SU-DHL-6 (cell line): ENCODE data around the gene TCEA3.

ENCODE experiments used
- CTCF ChIP-seq: fragments of 200-600 bp; sonication (generic); IDR thresholded peaks from one replicate; pipeline ENCODE4 v1.5.1; 2017; ENCODE audit warnings: antibody characterized with exemption, mild to moderate bottlenecking, low read length, moderate library complexity; ENCODE audit not compliant: insufficient read depth, poor library complexity, severe bottlenecking
- EZH2phosphoT487 ChIP-seq: fragments of 200-600 bp; sonication (generic), shearing (Covaris generic); conservative IDR thresholded peaks from 2 replicates; pipeline ENCODE4 v1.6.1; 2018; ENCODE audit warnings: mild to moderate bottlenecking, antibody characterized with exemption, low read length, moderate library complexity, mixed read lengths

GRCh38 chr1:23431431-23431830 lies 6.9 kb upstream of the TCEA3 start:
- TF ChIP-seq CTCF (no peak), EZH2phosphoT487 (no peak)
